GM19463 (cell line): ENCODE data around the gene TSPO.
"Not testable (repeated sequence)": the region's sequence is repeated elsewhere in the genome, so short reads cannot be mapped to it uniquely, and the experiment has no call there.

Experiments
- ATAC-seq: cut with Tn5 transposase; IDR thresholded peaks from one replicate; pipeline ENCODE4 v1.9.1; 2021; ENCODE audit warnings: mild to moderate bottlenecking, moderate library complexity; ENCODE audit not compliant: unreplicated experiment

TSPO gene

DNA sequence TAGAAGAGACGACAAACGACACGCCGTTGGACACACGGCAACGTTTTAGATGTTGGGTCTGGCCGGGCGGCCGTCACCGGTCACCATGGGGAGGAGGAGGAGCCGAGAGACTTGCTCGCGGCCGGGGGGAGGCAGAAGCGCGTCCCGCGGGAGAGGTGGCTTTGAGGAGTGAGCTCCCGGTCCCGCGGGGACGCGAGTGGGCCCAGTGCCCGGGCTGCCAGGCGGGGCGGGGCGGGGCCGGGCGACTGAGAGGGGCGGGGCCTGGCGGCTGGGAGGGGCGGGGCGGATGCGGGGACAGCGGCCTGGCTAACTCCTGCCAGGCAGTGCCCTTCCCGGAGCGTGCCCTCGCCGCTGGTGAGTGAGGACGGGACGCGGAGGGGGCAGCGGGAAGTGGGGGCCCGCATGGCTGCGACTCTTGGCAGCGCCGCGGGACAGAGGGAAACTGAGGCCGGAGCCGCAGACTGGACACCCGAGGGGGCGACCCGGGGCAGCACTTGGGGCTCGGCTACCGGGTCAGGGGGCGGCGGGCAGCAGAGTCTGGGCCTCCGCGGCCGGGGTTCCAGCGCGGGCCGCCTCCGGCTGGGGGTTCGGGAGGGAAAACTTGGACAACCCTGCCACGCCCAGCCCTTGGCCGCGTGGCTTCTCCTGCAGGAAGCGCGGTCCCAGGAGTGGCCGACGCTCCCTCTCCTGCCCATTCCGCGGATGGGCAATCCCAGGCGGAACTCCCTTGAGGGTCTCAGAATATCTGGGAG lies at the start of gene TSPO:
TSS of gene TSPO (plus strand) at position 309 of the 752 bp plus-strand sequence. CDS start 7,680 bp downstream, outside the sequence.
- ATAC-seq = peak; percentile 36

DNA sequence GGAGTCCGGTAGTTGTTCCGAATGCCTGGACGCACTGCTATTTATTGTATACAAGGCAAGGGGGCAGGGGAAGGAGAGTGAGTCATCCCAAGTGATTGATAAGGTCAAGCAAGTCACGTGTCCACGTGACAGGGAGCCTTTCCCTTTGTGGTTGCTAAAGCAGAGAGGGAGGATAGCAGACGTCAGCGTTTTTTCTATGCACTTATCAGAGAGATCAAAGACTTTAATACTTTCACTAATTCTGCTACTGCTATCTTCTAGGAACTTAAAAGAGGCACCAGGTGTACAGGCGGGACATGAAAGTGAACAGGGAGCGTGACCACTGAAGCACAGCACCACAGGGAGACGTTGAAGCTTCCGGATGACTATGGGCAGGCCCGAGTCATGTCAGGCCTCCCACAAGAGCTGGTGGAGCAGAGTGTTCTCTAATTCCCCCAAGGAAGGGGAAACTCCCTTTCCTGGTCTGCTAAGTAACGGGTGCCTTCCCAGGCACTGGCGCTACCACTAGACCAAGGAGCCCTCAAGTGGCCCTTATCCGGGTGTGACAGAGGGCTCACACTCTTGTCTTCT lies 47.2 kb upstream of the TSPO start:
- not testable (repeated sequence) for ATAC-seq

DNA sequence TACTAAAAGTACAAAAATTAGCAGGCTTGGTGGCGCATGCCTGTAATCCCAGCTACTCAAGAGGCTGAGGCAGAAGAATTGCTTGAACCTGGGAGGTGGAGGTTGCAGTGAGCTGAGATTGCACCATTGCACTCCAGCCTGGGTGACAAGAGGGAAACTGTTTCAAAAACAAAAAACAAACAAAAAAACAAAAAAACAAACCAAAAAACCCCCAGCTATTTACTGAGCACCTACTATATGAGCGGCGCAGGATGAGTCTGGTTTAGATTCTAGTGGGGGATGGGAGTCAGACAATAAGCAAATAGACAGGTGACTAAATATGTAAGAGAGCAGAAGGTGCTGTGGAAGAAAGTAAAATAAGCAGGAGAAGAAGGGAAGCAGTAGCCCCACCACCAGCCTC lies 46.4 kb upstream of the TSPO start:
- not testable (repeated sequence) for ATAC-seq

DNA sequence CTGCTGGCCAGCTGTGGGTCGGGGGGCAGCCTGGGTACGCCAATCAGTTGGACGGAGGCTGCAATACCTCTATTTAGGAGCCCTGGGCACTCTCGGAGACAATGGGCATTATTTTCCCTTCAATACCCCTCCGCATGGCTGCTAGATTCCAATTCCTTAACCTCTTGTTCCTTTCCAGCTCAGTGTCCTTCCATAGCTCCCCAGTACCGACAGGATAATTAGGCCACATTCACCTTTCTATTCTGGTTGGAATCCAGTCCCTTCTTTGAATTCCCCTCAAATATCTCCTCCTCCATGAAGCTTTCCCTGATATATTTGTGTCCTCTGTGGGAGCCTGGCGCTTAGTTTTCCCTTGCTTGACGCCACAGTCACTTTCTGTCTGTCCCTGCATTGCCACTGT lies 45.1 kb upstream of the TSPO start:
- no peak for ATAC-seq

DNA sequence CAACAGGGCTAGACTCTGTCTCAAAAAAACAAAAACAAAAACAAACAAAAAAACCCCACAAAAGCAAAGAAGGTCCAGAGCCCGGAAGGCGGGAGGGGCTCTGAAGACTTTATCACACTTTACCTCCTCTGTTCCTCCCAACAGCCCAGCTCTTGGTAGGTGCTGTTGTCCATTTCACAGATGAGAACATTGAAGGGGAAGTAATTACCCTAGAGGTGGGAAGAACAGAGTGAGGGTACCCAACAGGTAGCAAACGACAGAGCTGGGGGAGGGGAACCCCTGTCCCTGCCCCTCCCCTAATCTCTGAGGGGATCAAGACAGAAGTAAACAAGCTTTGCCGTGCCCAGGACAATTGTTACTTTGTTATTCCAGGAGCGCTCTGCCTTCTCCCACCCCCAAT lies 41.8 kb upstream of the TSPO start:
- ATAC-seq = no peak

DNA sequence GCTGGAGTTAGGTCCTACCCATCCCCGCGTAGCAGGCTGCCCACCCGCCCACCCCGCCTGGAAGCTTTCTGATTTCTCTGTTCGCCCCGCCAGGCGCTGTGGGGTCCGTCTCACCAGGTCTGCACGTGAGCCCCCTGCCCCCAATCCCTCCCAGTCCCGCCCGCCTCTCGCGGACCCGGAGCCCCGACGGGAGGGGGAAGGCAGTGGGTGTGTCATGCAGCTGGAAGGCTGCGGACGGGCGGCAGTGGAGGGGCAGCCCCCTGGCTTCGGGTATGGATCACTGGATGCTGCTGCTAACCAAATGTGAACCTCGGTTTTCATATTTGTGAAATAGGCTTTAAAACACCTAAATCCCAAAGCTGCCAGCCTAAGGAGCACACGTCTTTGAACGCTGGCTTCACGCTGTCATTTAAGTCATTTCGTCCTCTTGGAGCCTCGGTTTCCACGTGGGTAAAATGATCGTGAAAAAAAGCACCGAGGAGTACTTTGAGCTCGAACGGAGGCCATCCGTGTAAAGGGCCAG lies 41.4 kb upstream of the TSPO start:
- ATAC-seq = no peak

DNA sequence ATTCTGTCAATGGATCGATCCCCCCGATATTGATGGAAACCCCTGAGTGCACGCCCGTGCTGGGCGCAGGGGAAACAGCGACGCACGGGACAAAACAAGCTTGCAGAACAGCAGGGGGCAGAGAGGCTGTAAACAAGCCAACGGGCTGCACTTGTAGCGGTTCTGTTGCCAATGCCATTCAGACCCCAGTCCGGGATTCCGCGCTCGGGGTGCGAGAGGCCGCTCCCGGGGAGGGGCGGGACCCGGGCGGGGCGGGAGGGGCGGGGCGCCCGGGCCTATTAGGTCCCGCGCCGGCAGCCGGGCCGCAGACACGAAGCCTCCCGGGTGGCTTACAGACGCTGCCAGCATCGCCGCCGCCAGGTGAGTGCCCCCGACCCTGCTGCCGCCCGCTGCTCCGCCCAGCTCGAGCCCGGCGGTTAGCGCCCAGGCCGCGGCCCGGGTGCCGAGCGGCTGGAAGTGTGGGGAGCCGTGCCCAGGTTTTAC lies 40.9 kb upstream of the TSPO start, which contains the start of gene BIK:
TSS of gene BIK (plus strand) at position 307 of the 483 bp plus-strand sequence. CDS start 13,273 bp downstream, outside the sequence.
- ATAC-seq = peak; percentile 42

DNA sequence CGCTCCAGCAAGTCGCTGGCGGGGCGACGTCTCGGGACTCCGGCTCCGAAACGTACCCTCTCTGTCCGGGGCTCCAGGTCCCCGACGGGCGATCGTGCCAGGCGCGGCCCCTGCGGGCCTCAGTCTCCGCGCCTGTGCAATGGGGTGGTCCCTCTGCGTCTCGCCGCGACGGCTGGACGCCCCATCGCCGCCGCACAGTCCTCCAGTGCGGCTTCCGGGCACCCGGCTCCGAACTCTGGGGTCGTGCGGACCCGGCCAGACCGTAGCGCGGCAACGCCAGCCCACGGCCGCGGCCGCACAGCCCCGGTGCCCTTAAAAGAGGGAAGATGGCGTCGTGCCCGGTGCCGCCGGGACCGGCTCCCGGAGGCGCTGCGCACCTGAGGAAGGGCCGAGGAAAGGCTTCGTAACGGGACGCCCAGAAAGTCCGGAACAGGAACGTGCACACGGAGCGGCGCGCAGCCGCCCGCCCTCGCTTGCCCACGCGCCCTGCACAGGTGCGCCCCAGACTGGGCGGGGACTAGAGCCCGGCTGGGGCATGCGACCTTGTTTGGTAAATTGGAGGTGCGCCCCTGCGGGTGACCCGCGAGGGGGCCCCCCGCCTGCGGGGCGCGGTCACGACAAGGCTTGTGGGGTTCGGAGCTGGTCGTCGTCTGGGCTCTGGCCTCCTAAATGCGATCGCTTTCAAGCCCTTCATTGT lies 40.3 kb upstream of the TSPO start:
- ATAC-seq = peak; percentile 41

DNA sequence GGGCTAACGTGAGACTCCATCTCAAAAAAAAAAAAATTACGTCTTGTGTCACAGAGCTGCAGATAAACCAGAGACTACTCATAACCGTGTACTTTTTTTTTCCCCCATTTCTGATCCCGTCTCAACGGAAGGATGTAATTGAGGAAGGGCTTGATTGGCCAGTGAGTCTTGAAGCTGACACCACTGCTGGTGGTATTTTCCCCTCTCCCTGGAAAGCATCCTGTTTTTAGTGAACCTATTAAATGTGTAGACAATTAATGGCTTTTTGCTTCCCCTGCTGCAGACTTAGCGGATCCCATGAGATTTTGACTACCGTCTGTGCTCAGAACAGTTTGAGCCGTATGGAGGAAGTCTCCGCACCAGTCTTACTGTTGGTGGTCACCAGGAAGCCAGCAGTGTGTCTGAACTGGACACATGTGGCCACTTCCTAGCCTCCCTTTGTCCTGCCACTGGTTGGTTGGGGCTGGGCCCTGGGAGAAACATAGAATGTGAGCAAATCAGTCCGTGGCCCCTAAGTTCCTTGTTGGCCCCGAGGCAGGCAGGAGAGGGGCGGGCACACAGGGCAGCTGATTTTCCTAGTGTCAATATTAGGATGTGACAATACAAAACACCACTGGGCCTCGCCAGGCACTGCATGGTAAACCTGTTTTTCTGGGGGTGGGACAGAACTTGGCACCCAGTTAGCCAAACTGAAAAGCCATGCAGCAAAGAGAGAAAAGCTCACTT lies 37.7 kb upstream of the TSPO start:
- no peak for ATAC-seq

DNA sequence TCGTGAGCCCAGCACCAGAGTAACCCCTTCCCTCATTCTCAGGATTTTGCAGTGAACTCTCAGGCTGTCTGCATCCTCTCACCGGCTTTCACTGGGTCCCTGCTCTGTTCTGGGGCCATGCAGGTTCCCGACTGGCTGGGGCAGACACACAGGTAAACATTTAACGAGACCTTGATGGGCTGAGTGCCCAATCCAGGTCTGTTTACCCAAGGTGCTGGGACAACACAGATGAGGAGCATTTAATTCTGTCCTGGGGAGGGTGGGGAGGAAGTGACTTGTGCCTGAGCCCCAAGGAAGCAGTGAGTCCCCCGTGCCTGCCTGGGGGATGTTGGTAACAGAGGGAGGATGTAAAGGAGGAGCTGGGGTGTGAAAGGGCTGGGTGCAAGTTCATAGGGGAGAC lies 36.4 kb upstream of the TSPO start:
- ATAC-seq = no peak

DNA sequence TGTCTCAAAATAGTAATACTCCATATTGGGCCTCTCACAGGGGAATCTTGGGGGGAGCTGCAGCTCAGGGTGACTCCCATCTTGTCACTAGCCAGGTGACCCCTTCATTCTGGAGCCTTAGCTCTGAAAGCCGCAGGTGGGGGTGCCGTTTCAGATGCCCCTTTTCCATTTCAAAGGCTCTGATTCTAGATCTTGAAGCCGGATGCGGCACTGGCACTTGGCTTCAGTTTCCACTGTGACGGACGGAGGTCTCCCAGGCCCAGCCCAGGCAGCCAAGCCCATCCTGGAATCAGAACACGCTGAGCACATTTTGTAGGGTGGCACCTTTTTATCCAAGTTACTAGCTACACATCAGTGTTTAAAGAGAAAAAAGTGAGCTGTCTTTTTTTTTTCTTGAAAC lies 34.4 kb upstream of the TSPO start:
- no peak for ATAC-seq

DNA sequence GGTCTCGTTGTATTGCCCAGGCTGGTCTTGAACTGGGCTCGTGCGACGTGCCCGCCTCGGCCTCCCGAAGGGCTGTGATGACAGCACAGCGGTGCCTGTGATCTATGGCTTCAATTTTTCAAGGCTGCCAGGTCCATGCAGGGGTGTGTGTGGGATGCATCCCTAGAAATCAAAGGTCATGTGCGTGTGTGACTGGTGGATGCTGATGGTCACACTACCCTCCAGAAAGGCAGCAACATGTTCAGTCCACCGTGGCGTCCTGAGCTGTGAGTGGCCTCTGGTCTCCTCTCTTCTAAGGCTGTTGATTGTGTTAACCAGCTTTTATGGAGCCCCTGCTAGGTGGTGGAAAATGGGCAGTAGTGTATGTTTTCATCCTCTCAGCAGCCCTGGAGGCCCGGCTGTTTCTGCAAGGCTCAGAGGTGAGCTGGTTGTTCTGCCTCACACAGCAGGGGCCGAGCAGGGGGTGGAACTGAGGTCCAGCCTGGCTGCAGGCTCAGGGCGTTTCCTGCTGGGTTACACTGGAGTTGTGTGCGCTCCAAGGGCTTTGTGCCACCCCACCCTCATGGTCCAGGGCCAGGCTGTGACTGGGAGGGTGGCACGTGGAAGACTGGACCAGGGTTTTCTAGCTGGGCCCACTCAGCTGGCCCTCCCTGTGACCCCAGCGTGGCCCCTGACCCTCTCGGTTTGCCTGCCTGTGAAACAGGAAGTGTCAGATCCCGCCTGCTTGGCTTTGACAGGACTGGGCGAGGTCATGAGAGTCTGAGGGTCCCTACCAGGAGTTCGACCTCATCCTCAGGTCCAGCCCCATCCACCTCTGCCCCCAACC lies 33.1 kb upstream of the TSPO start:
- no peak for ATAC-seq

DNA sequence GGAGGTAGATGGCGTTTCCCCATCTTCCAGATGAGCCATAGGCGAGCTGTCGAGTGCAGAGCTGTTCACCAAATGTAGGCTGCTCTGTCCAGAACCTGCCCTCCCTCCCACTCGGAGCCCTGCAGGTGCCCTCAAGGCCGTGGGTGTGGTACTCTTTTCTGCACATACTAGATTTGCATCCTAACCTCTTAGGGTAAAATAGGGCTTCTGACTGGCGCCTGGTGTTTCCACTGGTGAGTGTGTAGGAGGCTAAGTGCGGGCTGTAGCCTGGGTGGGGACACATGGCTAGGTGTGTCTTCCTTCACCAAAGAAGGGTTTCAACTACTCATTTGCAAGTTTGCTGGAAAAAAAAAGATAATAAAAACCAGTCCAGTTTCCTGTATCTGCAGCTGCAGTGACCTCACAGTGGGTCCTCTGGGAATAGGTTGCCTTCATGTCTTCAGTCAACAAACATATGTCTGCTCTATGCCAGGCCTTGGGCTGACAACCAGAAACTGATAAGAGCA lies 32.4 kb upstream of the TSPO start:
- peak; percentile 69 for ATAC-seq

DNA sequence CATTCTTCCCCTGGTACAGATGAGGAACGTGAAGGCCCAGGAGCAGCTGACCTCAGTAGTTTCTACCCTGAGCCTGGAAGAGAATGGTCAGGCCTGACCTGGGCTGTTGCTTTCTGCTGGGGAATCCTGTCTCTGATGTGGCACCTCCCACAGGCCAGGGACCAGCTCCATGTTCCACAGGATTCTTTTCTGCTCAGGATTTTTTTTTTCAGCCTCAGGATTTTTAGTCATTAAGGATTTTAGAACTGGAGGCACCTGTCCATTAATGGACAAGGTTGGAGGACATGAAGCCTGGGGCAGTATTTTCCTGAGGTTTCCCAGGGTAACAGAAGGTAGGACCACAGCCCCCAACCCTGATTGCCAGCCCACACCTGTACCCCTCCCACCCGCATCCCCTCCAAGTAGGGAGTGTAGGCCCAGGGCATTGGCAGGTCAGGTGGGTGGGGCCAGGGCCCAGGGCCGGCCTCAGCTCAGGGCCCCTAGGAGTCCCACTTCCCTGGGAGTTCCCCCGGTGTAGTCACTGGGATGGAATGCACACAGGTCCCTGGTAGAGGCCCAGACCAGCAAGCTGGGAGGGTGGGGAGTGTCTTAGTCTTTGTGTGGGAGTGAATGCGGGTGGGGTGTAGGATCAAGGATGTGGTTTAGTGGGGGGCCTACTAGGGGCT lies 24.7 kb upstream of the TSPO start:
- no peak for ATAC-seq

DNA sequence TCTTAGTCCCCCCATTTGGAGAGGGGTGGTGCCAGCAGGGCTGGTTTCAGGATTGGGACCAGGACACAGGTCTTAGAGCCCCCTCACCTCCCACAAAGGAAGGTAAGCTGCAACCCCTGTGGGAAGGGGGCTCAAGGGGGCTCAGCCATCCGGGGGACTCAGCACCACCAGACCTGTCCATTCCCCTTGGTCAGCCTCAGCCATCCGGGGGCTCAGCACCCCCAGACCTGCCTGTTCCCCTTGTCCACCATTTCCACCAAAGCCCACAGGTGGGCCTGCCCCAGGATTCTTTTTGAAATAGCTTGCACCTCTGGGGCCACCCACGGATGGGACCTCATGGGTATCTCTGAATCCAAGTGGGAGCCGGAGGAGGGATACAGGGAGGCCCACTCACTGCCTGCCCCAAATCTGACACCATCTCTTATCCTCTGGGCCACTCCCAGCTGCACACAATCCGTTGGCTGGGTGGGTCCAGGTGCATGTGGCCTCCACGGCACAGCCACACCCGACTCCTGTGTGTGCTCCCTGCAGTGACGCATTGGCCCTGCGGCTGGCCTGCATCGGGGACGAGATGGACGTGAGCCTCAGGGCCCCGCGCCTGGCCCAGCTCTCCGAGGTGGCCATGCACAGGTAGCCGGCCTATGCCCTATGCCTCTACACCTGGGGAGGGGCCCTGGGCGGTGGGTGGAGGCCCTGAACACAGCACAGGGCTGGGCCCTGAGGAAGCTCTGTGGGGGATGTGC lies 24.0 kb upstream of the TSPO start:
- ATAC-seq = no peak

DNA sequence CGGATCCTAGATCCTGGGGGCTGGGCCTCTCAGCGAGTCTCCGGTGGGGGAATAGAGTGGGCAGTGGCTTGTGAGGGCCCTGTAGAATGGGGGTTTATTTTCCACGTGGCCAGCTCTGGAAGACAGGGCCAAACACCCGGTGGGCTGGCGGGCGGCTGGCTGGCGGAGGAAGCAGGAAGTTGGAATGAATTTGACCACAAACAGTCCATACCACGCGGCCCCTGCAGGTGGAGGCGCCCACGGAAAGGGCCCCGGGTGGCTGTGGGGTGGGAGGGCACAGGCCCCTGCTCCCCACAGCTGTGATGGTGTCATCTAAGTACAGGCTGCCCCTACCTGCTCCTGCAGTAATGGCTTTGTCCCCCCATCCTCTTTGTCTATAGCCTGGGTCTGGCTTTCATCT lies 23.2 kb upstream of the TSPO start:
- ATAC-seq = no peak

DNA sequence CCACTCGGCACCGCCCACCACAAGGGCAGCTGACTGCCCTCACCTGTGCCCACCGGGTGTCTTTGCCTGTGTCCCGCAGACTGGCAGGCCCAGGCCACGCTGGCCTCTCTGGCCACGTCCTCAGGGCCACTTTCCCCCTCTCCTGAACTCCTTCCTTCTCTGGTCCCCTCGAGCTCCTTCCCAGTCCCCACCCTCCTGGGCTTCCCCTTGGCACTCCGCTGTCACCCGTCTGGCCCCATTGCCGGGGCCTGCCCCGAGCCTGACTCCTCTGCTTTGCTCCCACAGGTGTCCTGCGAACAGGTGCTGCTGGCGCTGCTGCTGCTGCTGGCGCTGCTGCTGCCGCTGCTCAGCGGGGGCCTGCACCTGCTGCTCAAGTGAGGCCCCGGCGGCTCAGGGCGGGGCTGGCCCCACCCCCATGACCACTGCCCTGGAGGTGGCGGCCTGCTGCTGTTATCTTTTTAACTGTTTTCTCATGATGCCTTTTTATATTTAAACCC lies 22.4 kb upstream of the TSPO start:
- ATAC-seq = no peak
